ENCODE measurements around the gene DVL3.

DVL3 gene

DNA sequence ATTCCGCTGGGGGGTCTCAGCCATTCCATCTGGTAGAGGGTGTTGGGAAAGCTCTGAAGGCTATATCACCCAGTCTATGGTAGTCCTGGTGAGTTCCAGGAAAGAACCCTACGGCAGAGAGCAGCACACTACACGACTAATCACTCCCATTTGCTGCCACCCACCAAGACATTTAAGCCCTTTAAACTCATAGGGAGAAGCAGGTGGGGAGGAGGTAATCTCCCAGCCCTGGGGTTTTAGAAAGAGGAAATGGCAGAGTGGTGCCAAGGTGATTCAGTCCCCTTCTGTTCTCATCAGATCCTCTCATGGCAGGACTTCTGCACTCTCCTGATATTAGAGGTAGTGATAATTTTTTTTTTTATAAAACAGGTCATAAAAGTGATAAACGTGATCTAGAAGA lies 63.6 kb downstream of the DVL3 start:
- TF ChIP-seq MYC (IDR thresholded peaks at IDR 0.05; ENCODE audit: low read depth, low read length) (no peak), POLR2A (IDR thresholded peaks at IDR 0.05; ENCODE audit: extremely low read depth, insufficient read length) (no peak), MAX (IDR thresholded peaks at IDR 0.05; ENCODE audit: low read depth, low read length) (no peak)
- TF ChIP-seq, protein P1, sequence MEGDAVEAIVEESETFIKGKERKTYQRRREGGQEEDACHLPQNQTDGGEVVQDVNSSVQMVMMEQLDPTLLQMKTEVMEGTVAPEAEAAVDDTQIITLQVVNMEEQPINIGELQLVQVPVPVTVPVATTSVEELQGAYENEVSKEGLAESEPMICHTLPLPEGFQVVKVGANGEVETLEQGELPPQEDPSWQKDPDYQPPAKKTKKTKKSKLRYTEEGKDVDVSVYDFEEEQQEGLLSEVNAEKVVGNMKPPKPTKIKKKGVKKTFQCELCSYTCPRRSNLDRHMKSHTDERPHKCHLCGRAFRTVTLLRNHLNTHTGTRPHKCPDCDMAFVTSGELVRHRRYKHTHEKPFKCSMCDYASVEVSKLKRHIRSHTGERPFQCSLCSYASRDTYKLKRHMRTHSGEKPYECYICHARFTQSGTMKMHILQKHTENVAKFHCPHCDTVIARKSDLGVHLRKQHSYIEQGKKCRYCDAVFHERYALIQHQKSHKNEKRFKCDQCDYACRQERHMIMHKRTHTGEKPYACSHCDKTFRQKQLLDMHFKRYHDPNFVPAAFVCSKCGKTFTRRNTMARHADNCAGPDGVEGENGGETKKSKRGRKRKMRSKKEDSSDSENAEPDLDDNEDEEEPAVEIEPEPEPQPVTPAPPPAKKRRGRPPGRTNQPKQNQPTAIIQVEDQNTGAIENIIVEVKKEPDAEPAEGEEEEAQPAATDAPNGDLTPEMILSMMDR (IDR thresholded peaks at IDR 0.05; ENCODE audit: low read depth, low read length) = no peak
- no peak overlapping the region for H3K4me3 ChIP-seq (ENCODE audit: low read depth, low read length)
- no peak for DNase-seq (ENCODE audit: low read depth)

DNA sequence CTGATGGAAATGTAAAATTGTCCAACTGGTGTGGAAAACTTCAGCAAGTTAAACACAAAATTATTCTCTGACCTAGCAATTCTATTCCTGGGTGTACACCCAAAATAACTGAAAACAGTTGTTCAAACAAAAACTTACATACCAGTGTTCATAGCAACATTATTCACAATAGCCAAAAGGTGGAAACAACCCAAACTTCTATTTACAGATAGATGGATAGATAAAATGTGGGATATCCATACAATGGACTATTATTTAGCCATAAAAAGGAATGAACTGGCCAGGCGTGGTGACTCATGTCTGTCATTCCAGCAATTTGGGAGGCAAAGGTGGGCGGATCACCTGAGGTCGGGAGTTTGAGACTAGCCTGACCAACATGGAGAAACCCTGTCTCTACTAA lies 67.3 kb downstream of the DVL3 start:
- DNase-seq (ENCODE audit: low read depth) = no peak
- TF ChIP-seq, protein P1 (IDR thresholded peaks at IDR 0.05; ENCODE audit: low read depth, low read length) = no peak
- TF ChIP-seq POLR2A (IDR thresholded peaks at IDR 0.05; ENCODE audit: extremely low read depth, insufficient read length) = no peak
- TF ChIP-seq MAX (IDR thresholded peaks at IDR 0.05; ENCODE audit: low read depth, low read length) = no peak
- TF ChIP-seq MYC (IDR thresholded peaks at IDR 0.05; ENCODE audit: low read depth, low read length) = no peak
- H3K4me3 ChIP-seq (ENCODE audit: low read depth, low read length) = no peak overlapping the region
